ENCODE results near the gene GNB1L. TPM values are rescaled to one million over a fixed set of nuclear protein-coding genes. Genes with fewer than 3 reads are reported as not detected.

The GNB1L gene
- total RNA-seq, 1 experiment from 2014 or later, result 27.0 TPM

DNA sequence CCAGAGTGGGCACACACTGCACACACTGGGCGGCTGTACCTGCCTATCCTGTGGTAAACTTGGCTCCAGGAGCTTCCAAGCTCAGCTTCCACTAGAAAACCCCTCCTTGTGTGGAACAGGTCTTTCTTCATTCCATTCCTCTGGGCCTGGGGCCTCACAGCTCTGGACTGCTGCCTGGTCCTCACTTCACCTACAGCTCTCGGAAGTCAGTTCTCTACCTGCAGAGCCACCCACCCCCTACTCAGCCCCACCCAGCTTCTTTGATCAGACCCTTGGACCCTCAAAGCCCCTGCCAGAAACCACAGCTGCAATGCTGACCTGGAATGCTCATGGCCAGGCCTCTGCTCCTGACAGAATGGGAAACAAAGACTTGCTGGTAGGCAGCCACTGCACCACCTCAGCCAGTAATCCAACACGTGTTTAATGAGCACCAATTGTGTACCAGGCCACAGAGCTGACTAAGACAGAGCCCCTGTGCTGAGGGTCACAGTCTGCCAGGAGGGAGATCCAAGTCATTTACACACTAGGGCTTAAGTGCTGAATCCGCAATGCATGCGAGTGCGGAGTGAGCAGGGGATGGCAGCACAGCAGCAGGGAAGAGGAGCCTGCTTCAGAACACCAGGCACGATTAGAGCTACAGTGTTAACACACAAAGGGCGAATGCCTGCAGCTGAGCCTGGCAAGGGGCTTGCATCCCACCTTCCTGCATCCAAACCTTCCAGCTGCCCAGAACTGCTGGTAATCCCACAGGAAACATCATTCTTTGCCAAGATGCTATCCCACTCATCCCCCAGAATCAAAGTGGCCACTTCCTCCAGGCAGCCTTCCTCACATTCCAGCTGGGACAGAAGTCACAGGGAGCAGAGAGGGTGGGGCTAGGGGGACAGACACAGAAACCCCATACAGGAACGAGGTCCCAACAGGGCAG is 4.6 kb downstream of the GNB1L start:
- TF ChIP-seq, protein P1, sequence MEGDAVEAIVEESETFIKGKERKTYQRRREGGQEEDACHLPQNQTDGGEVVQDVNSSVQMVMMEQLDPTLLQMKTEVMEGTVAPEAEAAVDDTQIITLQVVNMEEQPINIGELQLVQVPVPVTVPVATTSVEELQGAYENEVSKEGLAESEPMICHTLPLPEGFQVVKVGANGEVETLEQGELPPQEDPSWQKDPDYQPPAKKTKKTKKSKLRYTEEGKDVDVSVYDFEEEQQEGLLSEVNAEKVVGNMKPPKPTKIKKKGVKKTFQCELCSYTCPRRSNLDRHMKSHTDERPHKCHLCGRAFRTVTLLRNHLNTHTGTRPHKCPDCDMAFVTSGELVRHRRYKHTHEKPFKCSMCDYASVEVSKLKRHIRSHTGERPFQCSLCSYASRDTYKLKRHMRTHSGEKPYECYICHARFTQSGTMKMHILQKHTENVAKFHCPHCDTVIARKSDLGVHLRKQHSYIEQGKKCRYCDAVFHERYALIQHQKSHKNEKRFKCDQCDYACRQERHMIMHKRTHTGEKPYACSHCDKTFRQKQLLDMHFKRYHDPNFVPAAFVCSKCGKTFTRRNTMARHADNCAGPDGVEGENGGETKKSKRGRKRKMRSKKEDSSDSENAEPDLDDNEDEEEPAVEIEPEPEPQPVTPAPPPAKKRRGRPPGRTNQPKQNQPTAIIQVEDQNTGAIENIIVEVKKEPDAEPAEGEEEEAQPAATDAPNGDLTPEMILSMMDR (conservative IDR thresholded peaks at IDR 0.05; ENCODE audit: low read depth, low read length), result no peak
- no peak for TF ChIP-seq EZH2 (IDR thresholded peaks at IDR 0.05; ENCODE audit: low read length, unreplicated experiment)
- TF ChIP-seq EZH2phosphoT487 (IDR thresholded peaks at IDR 0.05; ENCODE audit: borderline replicate concordance, low read length), result no peak
- Histone ChIP-seq H2AFZ (ENCODE audit: low read length) (no peak overlapping the region), H3K9me3 (ENCODE audit: low read length) (no peaks in the 10 kb centered on the region), H3K79me2 (ENCODE audit: low read length) (peaks cover 69% of the 10 kb centered on the region), H3K9me2 (replicated peaks; ENCODE audit: low read length) (no peaks in the 10 kb centered on the region), H3F3A (ENCODE audit: low read length, unreplicated experiment) (no peaks in the 10 kb centered on the region), H3K4me3 (ENCODE audit: low read length) (peak overlapping the region; percentile 12; the same call in 1 of the 2 replicates), H3K36me3 (ENCODE audit: low read depth, low read length) (peaks cover 10% of the 10 kb centered on the region; the same call in 1 of the 2 replicates), H3K9ac (ENCODE audit: low read length) (peak overlapping the region; percentile 8; the same call in 1 of the 2 replicates), H3K27me3 (ENCODE audit: low read length) (no peaks in the 10 kb centered on the region), H4K20me1 (ENCODE audit: low read length) (peaks cover 24% of the 10 kb centered on the region), H3K4me2 (ENCODE audit: low read length) (peak overlapping the region; percentile 99), H3K4me1 (ENCODE audit: insufficient read depth, low read length) (peaks cover 52% of the 10 kb centered on the region), H3K27ac (ENCODE audit: low read length) (peak overlapping the region; percentile 77)
- intact Hi-C loops (cut with micrococcal nuclease), result loop anchor here (10.0 kb wide), 1 partner anchor 85 kb away; the partner anchor contains the start of gene TBX1
- peak; percentile 21 for ATAC-seq
- CTCF ChIA-PET, result no interaction called here
- peak; percentile 85 for DNase-seq
- POLR2A ChIA-PET (ENCODE audit: unreplicated experiment), result no interaction called here
- BruUV-seq (replicated peaks), result no TSS peak

- Histone ChIP-seq H3K9me2 (replicated peaks; ENCODE audit: low read length) (no peaks in the 10 kb centered on the region), H4K20me1 (ENCODE audit: low read length) (peaks cover 23% of the 10 kb centered on the region), H3K4me1 (ENCODE audit: insufficient read depth, low read length) (peaks cover 51% of the 10 kb centered on the region), H2AFZ (ENCODE audit: low read length) (no peak overlapping the region), H3K27me3 (ENCODE audit: low read length) (no peaks in the 10 kb centered on the region), H3K9ac (ENCODE audit: low read length) (no peak overlapping the region), H3K4me2 (ENCODE audit: low read length) (peak overlapping the region; percentile 99), H3K79me2 (ENCODE audit: low read length) (peaks cover 55% of the 10 kb centered on the region), H3F3A (ENCODE audit: low read length, unreplicated experiment) (no peaks in the 10 kb centered on the region), H3K9me3 (ENCODE audit: low read length) (no peaks in the 10 kb centered on the region), H3K36me3 (ENCODE audit: low read depth, low read length) (peaks cover 10% of the 10 kb centered on the region; the same call in 1 of the 2 replicates), H3K4me3 (ENCODE audit: low read length) (no peak overlapping the region), H3K27ac (ENCODE audit: low read length) (peak overlapping the region; percentile 77)
- ATAC-seq (peak; percentile 69), DNase-seq (peak; percentile 83)
- ChIA-PET CTCF (no interaction called here), POLR2A (ENCODE audit: unreplicated experiment) (interaction anchor here (0.6 to 0.8 kb wide), 2 partner anchors 33 to 42 kb away, joined by 3 read pairs; no protein-coding TSS in a partner anchor)
- TF ChIP-seq EZH2phosphoT487 (IDR thresholded peaks at IDR 0.05; ENCODE audit: borderline replicate concordance, low read length) (no peak), EZH2 (IDR thresholded peaks at IDR 0.05; ENCODE audit: low read length, unreplicated experiment) (no peak)
- TF ChIP-seq, protein P1 (conservative IDR thresholded peaks at IDR 0.05; ENCODE audit: low read depth, low read length), result no peak
- intact Hi-C loops (cut with micrococcal nuclease), result no loop called here
- no TSS peak for BruUV-seq (replicated peaks)
These were observed 6.1 kb downstream of the GNB1L start for GRCh38 chr22:19848298-19849224.
